HPDE6-E6E7 (cell line): ENCODE measurements around the gene PTEN.

Experiments
- DNase-seq: peaks from one replicate; pipeline ENCODE4 v3.0.0; 2011; ENCODE audit warnings: missing footprints; ENCODE audit errors: extremely low spot score

The PTEN gene

DNA sequence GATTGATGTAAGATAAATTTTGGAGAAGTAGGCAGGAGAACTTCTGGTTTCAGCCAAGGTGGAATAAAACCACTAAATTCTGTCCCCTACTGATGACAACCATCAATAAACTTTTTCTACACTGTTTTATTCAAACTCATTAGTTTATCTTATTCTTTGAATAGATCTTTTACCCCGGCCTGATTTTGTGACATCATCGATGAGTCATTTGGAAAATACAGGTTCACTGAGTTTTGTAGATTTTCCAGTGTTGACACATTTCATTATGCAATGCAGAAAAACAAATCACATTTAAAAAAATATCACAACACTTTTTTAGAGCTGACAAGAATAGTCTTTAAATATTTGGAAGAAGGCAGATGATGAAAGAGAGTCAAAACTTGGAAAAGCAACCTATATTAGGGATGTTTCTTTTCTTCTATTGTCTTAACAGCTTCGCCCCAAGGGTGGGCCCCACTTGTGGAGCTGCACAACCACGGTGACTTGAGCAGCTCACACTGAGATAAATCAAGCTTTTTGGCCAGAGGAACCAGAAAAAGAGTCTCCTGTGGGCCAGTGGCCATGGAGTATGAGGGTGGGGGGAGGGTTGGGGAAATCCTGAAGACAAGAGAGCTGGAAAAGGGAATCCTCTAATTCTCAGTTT lies 112.8 kb downstream of the PTEN start:
- no peak for DNase-seq

DNA sequence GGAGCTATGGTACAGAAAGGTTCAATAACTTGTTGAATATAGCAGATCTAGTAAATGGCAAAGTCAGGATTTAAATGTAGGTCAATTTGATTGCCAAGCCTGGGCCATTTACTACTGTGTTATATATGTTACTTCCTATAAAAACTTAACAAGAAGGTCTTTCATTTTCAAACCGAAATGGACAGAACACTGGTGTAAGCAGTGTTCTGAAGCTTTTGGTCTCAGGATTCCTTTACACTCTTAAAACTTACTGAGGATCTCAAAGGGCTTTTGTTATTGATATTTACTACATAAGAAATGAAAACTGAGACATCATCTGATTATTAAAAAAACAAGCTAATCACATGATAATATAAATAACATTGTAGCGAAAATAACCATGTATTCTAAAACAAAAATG lies 114.7 kb downstream of the PTEN start:
- DNase-seq: no peak

DNA sequence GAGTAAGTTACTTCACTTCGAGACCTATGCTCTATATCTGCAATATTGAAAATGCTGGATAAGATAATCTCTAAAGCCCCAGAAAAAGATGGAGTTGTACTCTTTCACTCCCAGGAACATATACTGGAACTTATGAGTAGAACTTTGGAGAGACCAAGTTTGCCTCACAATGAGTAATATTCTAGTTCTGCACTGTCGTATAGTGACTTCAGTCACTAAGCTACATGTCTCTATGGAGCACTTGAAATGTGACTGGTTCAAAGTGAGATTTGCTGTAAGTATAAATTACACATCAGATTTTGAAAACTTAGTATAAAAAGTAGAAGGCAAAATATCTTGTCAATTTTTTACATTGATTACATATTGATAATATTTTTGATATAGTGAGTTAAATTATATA lies 116.4 kb downstream of the PTEN start:
- no peak for DNase-seq

DNA sequence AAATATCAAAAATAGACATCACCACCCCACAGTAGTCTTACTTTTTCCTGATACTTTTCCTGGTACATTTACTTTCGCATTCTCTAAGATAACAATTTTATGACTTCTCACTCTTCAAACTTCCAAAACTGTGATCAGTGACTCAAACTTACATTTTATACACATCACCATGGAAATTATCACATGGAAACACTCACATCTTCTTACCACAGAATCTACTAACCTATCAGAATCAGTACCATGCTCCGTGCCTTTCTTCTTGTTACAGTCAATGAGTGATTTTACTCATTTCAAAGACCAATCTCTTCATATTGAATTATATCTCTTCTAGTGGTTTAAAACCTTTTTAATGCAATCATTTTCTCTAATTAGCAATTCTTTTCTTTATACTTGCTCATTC lies 120.3 kb downstream of the PTEN start:
- DNase-seq: no peak

DNA sequence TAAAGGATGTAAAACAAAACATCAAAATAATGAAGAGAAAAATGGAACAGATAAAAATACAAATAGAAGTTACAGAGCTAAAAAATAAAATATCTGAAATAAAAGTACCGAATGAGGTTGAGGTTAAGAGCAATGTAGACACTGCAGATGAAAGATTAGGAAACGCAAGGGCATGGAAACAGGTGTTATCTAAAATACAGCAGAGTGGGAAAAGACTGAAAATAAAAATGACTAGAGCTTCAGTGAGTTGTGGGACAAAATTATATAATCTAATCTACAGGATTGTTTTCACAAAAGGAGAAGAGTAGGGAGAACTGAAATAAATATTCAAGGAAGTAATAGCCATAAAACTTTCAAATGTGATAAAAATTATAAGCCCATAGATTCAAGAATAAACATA lies 123.8 kb downstream of the PTEN start:
- DNase-seq: no peak

DNA sequence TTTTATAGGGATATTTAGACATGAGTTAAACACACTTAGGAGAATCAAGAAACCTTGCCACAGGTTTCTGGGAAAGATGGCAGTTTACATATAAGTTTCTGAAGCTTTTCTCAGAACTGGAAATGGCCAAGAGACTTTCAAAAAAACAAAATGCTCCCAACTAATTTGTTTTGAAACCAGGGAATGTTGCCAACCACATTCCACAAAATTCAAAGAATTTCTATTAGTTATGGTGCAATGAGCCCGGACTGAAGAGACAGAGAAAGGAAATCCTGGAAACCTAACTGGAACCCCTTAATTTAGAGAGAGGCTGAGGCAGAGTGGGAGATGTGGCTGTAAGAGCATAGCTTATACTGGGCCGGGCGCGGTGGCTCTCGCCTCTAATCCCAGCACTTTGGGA lies 128.5 kb downstream of the PTEN start:
- DNase-seq: no peak

DNA sequence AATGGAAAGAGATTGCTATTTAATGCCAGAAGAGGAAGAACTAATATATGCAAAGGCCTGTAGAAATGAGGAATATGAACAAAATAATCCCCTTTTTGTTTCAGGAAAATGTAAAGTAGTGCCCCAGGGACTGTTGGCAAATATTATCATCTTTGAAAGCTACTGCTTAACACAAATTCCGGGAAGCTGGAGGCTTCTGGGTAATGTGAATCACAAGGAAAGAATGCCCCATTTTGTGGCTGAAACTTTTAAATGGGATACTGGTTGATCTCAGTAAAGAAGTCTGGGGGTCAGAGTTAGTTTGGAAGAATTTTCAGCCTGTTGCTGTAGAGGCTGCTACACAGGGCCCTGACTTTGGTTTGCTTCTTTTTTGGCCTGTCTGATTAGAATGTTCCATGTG lies 141.0 kb downstream of the PTEN start:
- no peak for DNase-seq

DNA sequence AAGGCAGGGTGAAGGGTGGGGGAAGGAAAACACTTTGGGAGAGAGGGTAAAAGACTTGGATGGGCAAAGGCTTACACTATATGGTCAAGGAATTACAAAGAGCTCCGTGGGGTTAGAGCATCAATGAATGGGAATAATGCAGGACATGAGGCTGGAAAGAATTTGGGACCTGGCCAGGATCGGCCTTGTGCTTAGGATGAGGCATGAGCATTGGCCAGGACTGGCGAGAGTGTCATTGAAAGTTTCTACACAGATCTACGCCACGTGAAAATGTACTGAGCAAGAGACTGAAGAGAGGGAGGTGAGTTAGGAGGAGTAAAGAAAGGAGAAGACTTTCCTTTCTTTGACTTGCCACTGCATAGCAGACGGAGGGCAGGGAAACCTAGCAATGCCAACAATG lies 142.8 kb downstream of the PTEN start:
- DNase-seq: no peak

DNA sequence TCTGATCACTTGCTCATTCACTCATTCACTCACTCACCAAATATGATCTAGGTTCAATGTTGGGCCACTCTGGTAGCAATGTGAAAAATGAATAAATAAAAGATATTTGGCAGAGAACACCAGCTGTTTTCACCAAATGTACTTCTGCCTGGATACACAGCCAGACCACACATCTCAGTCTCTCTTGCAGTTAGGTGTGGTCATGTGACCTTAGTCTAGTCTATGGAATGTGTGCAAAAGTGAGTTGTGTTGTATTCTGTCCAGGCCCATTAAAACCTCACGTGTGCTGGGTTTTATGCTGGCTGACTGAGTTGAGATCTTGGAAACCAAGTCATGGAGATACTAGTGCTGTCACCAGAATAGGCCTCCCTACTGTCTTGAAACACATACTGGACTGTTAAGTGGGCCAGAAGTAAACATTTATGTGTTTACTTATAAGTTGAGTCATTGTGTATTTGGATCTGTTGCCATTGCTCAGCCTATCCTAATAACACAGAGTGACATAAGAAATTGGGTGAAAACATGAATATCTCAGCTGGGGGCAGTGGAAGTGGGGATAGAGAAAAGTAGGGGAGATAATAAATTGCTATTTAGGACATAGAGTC lies 145.5 kb downstream of the PTEN start:
- no peak for DNase-seq

DNA sequence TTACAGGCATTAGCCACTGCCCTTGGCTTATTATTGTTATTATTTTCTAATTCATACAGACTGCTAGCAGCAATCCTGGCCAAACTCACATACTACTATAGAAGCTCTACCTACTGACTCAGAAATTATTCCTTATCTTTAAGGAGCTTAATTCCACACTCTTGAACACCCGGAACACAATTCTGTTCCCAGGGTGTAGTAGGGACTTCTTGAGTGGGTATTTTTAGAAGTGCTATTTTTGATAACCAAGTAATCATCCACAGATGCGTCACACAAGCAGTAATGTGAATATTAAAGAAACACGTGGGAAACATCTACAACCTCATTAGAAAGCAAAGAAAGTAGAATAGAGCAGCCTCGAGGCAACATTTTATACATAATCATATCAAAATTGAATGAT lies 149.2 kb downstream of the PTEN start:
- DNase-seq: no peak

DNA sequence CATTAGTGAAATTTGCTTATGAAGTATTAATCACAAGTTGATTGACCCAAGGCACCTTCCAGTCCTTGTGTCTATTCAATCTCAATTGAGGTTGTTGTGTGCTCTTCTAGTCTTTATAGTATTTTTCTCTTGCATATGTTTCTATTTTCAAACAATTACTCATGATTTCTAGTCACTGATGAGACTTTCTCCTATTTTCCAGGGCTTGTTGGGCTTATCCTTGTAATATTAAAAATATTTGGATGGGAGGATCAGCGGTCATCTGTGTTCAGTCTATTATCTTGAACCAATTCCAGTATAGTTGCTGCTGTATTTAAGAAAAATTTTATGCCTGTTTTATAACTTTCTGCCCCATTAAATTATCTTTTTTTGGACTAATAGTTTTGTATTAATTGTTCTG lies 154.4 kb downstream of the PTEN start:
- DNase-seq: no peak

DNA sequence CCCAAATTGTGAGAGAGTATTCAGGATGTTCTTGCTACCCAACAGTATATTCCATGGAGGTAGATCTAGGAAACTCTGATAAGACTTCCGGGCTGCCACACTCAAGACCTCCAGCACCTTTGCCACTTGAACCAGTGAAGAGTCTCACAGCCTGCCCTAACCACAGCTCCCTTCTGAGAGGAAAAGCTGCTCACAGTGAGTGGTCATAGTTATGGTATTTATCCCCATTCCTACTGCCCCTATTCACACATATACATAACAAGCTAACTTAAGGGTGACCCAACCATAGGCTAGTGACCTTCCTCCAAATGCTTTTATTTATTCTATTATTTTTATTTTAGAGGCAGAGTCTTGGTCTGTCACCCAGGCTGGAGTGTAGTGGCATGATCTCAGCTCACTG lies 156.3 kb downstream of the PTEN start:
- DNase-seq: no peak
